GM21723 (cell line): Measurements from ENCODE around the gene XYLT1.
"Not testable (repeated sequence)": the region's sequence is repeated elsewhere in the genome, so short reads cannot be mapped to it uniquely, and the experiment has no call there.

Experiments
- ATAC-seq: cut with Tn5 transposase; IDR thresholded peaks from one replicate; pipeline ENCODE4 v1.9.1; 2021; ENCODE audit warnings: mild to moderate bottlenecking, moderate library complexity; ENCODE audit not compliant: unreplicated experiment

Gene XYLT1, protein sequence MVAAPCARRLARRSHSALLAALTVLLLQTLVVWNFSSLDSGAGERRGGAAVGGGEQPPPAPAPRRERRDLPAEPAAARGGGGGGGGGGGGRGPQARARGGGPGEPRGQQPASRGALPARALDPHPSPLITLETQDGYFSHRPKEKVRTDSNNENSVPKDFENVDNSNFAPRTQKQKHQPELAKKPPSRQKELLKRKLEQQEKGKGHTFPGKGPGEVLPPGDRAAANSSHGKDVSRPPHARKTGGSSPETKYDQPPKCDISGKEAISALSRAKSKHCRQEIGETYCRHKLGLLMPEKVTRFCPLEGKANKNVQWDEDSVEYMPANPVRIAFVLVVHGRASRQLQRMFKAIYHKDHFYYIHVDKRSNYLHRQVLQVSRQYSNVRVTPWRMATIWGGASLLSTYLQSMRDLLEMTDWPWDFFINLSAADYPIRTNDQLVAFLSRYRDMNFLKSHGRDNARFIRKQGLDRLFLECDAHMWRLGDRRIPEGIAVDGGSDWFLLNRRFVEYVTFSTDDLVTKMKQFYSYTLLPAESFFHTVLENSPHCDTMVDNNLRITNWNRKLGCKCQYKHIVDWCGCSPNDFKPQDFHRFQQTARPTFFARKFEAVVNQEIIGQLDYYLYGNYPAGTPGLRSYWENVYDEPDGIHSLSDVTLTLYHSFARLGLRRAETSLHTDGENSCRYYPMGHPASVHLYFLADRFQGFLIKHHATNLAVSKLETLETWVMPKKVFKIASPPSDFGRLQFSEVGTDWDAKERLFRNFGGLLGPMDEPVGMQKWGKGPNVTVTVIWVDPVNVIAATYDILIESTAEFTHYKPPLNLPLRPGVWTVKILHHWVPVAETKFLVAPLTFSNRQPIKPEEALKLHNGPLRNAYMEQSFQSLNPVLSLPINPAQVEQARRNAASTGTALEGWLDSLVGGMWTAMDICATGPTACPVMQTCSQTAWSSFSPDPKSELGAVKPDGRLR

GRCh38 chr16:17470908-17471718 is at the start of gene XYLT1:
XYLT1 (minus strand) TSS chr16:17470960; CDS start chr16:17470796, 164 bp downstream.
- no peak for ATAC-seq

DNA sequence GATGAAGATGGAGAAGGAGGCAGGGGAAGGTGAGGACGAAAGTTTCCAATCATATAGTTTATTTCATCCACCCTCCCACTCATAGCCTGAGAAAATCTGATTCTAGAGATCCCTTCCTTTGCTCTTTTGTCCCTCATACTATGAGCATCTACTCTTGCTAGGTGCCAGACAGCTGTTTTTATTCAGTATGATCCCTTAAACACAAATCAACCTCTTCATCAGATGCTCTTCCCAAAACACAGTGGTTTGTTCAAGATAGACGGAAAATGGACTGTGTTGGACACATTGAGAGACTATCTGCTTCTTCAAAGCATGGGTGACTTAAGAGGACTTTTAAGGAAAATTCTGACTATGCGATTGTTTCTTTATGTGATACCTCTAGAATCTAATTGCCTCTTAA is 49.4 kb upstream of the XYLT1 start:
- ATAC-seq = no peak

GRCh38 chr16:17519101-17519955 is 48.6 kb upstream of the XYLT1 start:
- ATAC-seq = no peak

DNA sequence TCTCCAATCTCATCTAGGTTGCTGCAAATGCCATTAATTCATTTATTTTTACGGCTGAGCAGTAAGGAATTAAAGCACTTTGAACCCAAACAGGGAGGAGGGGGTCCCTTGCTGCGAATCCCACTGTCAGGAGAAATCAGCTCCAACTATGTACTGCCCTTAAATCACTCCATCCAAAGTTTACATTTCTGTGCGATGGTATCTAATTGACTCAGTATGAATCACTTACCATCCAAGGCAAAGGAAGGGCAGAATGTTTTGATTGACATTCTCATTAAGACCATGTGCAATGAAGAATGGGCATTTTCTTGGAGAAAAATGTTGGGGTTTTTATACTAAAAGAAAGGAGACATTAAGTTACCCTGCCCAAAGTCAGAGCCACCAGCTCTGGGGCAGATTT is 47.7 kb upstream of the XYLT1 start:
- ATAC-seq = no peak

- no peak for ATAC-seq
Measured at GRCh38 chr16:17515421-17516210, 44.9 kb upstream of the XYLT1 start.

- ATAC-seq = no peak
Measured at GRCh38 chr16:17512636-17513220, 42.0 kb upstream of the XYLT1 start.

DNA sequence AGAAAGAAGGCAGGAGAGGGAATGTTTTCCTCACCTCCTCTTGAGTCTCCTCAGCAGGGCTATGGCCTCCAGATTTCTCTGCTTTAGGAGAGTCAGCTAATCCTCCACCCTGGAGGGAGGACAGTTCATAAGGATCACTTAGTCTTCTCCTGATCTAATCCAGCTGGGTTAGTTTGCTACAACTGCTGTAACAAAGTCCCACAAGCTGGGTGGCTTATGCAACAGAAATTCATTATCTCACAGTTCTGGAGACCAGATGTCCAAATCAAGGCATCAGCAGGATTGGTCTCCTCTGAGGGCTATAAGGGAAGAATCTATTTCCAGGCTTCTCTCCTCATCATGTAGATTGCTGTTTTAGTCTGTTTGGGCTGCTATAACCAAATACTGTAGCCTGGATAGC is 40.6 kb upstream of the XYLT1 start:
- ATAC-seq = no peak

DNA sequence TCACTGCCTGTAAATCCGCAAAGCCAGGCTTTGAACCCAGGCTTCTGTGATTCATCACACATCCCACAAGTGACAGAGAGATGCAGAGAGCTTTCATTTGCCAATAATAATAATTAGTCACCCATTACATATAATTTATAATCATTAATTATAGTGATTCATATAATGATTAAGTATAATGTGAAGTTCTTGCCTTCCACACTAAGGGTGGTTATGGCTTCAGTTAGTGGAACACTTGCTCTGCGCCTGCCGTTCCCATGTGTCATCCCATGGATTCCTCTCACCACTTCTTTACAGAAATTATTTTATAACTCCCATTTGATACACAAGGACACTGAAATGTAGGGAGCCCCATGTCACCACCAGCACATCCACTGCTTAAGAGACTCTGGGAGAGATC is 39.8 kb upstream of the XYLT1 start:
- ATAC-seq = no peak

DNA sequence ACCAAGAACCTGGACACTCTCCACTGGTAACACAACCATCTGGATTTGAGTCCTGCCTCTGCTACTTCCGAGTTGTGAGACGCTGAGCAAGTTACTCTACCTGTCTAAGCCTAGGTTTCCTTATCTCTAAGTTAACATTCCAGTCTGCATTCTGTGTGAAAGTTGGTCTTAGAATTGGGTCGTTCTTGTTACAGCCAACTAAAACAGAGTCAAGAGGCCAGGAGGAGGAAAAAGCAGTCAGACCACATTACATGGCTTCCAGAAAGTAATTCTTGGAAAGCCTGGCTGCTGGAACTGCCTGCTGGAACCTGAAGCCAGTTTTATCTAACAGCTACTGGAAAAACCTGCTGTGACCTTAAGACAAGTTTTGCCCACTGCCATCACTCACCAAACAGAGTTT is 38.4 kb upstream of the XYLT1 start:
- ATAC-seq = no peak

DNA sequence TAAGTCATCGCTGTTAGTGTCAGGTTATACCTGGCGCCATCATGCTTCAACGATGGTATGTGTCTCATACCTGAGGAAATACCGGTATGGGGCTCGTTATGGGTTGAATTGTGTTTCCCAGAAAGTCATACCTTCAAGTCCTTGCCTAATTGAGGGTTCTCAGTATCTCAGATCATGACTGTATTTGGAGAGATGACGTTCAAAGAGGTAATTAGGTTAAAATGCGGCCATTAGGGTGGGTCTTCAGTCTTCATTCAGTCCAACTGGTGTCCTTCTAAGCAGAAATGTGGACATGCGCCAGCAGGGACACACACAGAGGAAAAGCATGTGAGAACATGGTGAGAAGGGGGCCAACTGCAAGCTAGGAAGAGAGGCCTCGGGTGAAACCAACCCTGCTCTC is 37.5 kb upstream of the XYLT1 start:
- no peak for ATAC-seq

DNA sequence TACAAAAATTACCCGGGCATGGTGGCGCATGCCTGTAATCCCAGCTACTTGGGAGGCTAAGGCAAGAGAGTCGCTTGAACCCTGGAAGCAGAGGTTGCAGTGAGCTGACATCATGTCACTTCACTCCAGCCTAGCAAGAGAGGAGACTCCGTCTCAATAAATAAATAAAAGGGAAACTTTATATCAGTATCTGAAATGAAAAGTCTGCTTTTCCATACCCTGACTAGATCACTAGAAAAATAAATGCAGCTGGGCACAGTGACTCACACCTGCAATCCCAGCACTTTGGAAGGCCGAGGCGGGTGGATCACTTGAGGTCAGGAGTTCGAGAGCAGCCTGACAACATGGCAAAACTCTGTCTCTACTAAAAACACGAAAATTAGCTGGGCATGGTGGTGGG is 36.8 kb upstream of the XYLT1 start:
- not testable (repeated sequence) for ATAC-seq

GRCh38 chr16:17505828-17506227 is 35.1 kb upstream of the XYLT1 start:
- ATAC-seq = not testable (repeated sequence)

DNA sequence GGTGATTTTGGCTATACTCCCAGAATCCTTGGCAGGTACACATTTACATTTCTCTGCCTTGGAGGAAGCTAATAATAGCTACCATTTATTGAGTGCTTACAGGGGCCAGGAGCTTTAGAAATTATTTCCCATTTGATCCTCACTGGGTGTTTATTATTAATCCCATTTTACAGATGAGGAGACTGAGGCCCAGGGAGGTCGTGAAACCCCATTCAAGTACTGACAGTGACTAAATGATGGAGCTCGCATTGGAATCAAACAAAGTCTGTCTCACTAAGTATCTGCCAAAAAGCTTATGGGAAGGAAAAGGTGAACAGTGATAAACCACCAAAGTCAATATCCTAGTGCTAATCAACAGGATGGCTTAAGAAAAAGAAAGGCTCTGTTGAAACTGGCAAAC is 33.3 kb upstream of the XYLT1 start:
- ATAC-seq = no peak

GRCh38 chr16:17503331-17503730 is 32.6 kb upstream of the XYLT1 start:
- no peak for ATAC-seq

DNA sequence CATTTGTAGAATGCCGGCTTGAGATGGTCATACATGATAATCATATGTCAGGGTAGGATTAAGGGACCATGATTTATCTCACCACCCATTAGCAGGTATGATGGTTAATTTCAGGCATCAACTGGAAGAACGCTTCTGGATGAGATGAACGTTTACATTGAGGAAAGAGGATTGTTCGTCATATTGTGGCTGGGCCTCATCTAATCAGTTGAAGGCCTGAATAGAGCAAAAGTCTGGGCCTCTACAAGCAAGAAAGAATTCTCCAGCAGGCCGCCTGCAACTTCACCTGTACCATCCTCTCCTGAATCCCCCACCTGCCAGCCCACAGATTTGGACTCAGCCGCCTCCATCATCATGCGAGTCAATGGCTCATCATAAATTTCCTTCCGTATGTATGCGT is 30.6 kb upstream of the XYLT1 start:
- ATAC-seq = no peak

DNA sequence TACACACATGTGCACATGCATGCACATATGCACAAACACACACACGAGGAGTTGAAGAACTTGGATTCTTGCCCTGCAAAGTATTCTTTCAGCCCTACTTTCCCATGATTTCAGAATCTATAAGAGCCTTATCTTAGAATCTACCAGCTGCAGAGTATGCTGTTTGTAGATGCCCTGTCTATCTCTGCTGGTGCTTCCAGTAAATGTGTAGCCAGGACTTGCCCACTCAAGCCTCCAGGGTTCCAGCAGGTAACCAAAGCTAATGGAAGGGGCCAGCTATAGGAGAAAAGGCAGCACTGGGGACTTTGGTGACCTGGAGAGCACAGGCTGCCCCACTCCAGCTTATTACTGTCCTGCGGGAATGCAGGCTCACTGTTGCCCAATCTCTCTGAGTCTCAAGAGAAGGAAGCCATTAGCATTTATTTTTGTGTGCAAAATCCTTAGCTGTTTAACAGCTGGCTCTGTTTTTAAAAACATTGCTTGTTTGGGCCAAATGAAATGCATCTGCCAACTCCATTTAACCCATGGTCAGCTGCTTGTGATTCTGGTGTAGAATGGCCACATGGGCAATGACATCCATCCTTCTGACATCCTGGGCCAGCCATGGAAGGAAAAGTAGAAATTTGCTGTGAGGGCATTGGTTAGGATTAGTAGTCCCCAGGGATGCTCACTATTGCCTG is 28.6 kb upstream of the XYLT1 start:
- no peak for ATAC-seq

DNA sequence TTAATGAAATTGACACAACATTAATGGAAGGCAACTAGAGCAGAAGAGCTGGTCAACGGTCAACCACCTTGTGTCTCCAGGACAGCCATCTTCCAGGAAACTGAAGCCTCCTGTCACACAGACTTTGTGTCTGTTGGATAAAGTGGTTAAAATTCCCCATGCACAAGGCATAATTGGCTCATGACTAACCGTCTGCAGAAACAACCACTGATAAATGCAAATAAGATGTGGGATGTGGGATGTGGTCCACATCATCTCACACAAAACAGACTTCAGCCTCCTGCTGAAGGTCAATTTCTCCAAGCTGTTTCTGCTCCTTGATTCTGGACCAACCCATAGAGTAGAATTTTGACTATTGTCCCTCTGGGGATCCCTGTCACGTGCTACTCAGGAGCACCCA is 26.9 kb upstream of the XYLT1 start:
- no peak for ATAC-seq

GRCh38 chr16:17496891-17497290 is 26.1 kb upstream of the XYLT1 start:
- no peak for ATAC-seq
